Amniotic epithelial cell (primary cell): ENCODE data around the gene C1QC.

Experiments
- DNase-seq: peaks from one replicate; pipeline ENCODE4 v3.0.0-alpha.2; 2010; ENCODE audit warnings: low read depth

C1QC gene

GRCh38 chr1:22619798-22620197, 23.6 kb upstream of the C1QC start:
- no peak for DNase-seq

- no peak for DNase-seq
Observed at GRCh38 chr1:22621761-22622160, 21.7 kb upstream of the C1QC start.

- peak; percentile 18 for DNase-seq
Observed at GRCh38 chr1:22625262-22625925, 18.0 kb upstream of the C1QC start.

- DNase-seq: no peak
Observed at GRCh38 chr1:22626237-22627157, 16.9 kb upstream of the C1QC start.

GRCh38 chr1:22627331-22627730, 16.1 kb upstream of the C1QC start:
- DNase-seq: no peak

- DNase-seq: no peak
Observed at GRCh38 chr1:22628698-22629444, 14.6 kb upstream of the C1QC start.

GRCh38 chr1:22629886-22630285, 13.5 kb upstream of the C1QC start:
- DNase-seq: no peak

GRCh38 chr1:22633697-22634463, 9.6 kb upstream of the C1QC start:
- no peak for DNase-seq

- DNase-seq: no peak
Observed at GRCh38 chr1:22635436-22635835, 8.0 kb upstream of the C1QC start.

GRCh38 chr1:22636353-22636752, 7.1 kb upstream of the C1QC start, which contains the start of gene C1QA:
Gene C1QA (plus strand): TSS chr1:22636628. CDS start chr1:22637617, 989 bp downstream.
- no peak for DNase-seq

- no peak for DNase-seq
Observed at GRCh38 chr1:22636927-22637326, 6.5 kb upstream of the C1QC start.

- DNase-seq: no peak
Observed at GRCh38 chr1:22637907-22638445, 5.5 kb upstream of the C1QC start.

- no peak for DNase-seq
Observed at GRCh38 chr1:22638476-22639234, 4.8 kb upstream of the C1QC start.

GRCh38 chr1:22639286-22639685, 4.1 kb upstream of the C1QC start:
- DNase-seq: peak; percentile 67

GRCh38 chr1:22641247-22641646, 2.2 kb upstream of the C1QC start:
- no peak for DNase-seq

- peak; percentile 7 for DNase-seq
Observed at GRCh38 chr1:22641906-22642636, 1.4 kb upstream of the C1QC start.

- DNase-seq: no peak
Observed at GRCh38 chr1:22643928-22644327, 495 bp downstream of the C1QC start.

- no peak for DNase-seq
Observed at GRCh38 chr1:22645931-22646330, 2.5 kb downstream of the C1QC start.

- peak; percentile 7 for DNase-seq
Observed at GRCh38 chr1:22646384-22646783, 3.0 kb downstream of the C1QC start.

GRCh38 chr1:22650089-22650693, 6.8 kb downstream of the C1QC start:
- no peak for DNase-seq
